GM23338 (cell line): Measurements from ENCODE around the gene CD7. TPM values are rescaled to one million over a fixed set of nuclear protein-coding genes. Genes with fewer than 3 reads are reported as not detected.

Experiments used
- ATAC-seq: fragments of 200-7000 bp; cut with Tn5 transposase; 3 replicates; pipeline ENCODE4 v1.9.1; 2020
- DNase-seq: peaks from one replicate; pipeline ENCODE4 v3.0.0-alpha.2; 2015; ENCODE audit warnings: low spot score
- H2AFZ ChIP-seq: fragments of 200-600 bp; sonication (generic); 2 replicates; pipeline ENCODE4 v1.8.0; 2016; ENCODE audit warnings: antibody characterized with exemption, mild to moderate bottlenecking, moderate library complexity
- H3F3A ChIP-seq: fragments of 200-600 bp; sonication (generic); replicated peaks from 2 replicates; pipeline ENCODE4 v1.8.0; 2017; ENCODE audit warnings: antibody characterized with exemption, mixed run types, low read depth
- H3K27ac ChIP-seq: fragments of 200-600 bp; sonication (generic); 2 replicates; pipeline ENCODE4 v1.6.1; 2016; ENCODE audit warnings: low read depth
- H3K27me3 ChIP-seq: fragments of 200-600 bp; sonication (generic); 2 replicates; pipeline ENCODE4 v1.8.0; 2016; ENCODE audit warnings: mild to moderate bottlenecking, mixed run types, moderate library complexity; ENCODE audit not compliant: insufficient read depth
- H3K36me3 ChIP-seq: fragments of 200-600 bp; sonication (generic); 2 replicates; pipeline ENCODE4 v1.8.0; 2016; ENCODE audit warnings: mild to moderate bottlenecking; ENCODE audit not compliant: insufficient read depth
- H3K4me1 ChIP-seq: fragments of 200-600 bp; sonication (generic); 2 replicates; pipeline ENCODE4 v1.8.0; 2016; ENCODE audit warnings: mild to moderate bottlenecking, moderate library complexity; ENCODE audit not compliant: insufficient read depth
- H3K4me2 ChIP-seq: fragments of 200-600 bp; sonication (generic); 2 replicates; pipeline ENCODE4 v1.7.1; 2017; ENCODE audit warnings: mixed run types
- H3K4me3 ChIP-seq: fragments of 200-600 bp; sonication (generic); 2 replicates; pipeline ENCODE4 v1.6.1; 2016; ENCODE audit warnings: mixed run types
- H3K79me2 ChIP-seq: fragments of 200-600 bp; sonication (generic); replicated peaks from 2 replicates; pipeline ENCODE4 v1.8.0; 2017; ENCODE audit warnings: mild to moderate bottlenecking; ENCODE audit not compliant: insufficient read depth
- H3K9me2 ChIP-seq: fragments of 200-600 bp; sonication (generic); 2 replicates; pipeline ENCODE4 v1.8.0; 2017; ENCODE audit not compliant: insufficient read depth
- H4K20me1 ChIP-seq: fragments of 200-600 bp; sonication (generic); replicated peaks from 2 replicates; pipeline ENCODE4 v1.8.0; 2017; ENCODE audit warnings: mild to moderate bottlenecking; ENCODE audit not compliant: insufficient read depth
- H3K27ac Mint-ChIP-seq: 2 replicates; pipeline ENCODE4 v1.8.0; 2020; ENCODE audit warnings: inconsistent platforms, mild to moderate bottlenecking, moderate library complexity, mixed read lengths
- H3K27me3 Mint-ChIP-seq: 3 replicates; pipeline ENCODE4 v1.8.0; 2022; ENCODE audit warnings: low read depth, mild to moderate bottlenecking, moderate library complexity, mixed read lengths, inconsistent platforms; ENCODE audit not compliant: insufficient read depth, poor library complexity
- H3K36me3 Mint-ChIP-seq: 3 replicates; pipeline ENCODE4 v1.8.0; 2021; ENCODE audit warnings: low read depth, mild to moderate bottlenecking, inconsistent platforms, moderate library complexity, mixed read lengths
- H3K4me1 Mint-ChIP-seq: 3 replicates; pipeline ENCODE4 v1.8.0; 2020; ENCODE audit warnings: mild to moderate bottlenecking, inconsistent platforms, mixed read lengths
- H3K4me3 Mint-ChIP-seq: 3 replicates; pipeline ENCODE4 v1.8.0; 2021; ENCODE audit warnings: moderate library complexity, mild to moderate bottlenecking, inconsistent platforms, mixed read lengths
- H3K9me3 Mint-ChIP-seq: 3 replicates; pipeline ENCODE4 v1.8.0; 2020; ENCODE audit warnings: moderate library complexity, mild to moderate bottlenecking, inconsistent platforms, mixed read lengths
- EZH2 ChIP-seq: fragments of 200-600 bp; sonication (generic); IDR thresholded peaks from one replicate; pipeline ENCODE4 v1.8.0; 2017; ENCODE audit warnings: antibody characterized with exemption, mild to moderate bottlenecking, low read depth; ENCODE audit not compliant: unreplicated experiment
- polyA plus RNA-seq: library from polyadenylated mRNA; unstranded; fragments of >200 nt; fragmentation: Nextera tagmentation; extraction: Ambion mirVana; gene quantifications from 2 replicates; pipeline ENCODE4 v1.2.1, GENCODE V29; 2016
- total RNA-seq: library from RNA; depleted of rRNA; stranded (reverse); fragments of >200 nt; shearing (Covaris generic); gene quantifications from 2 replicates; pipeline ENCODE4 v1.2.3, GENCODE V29; 2014
- TF ChIP-seq, protein P1 (sequence below): IDR thresholded peaks from one replicate; pipeline ENCODE4 v1.6.1; 2018; ENCODE audit warnings: antibody characterized with exemption; ENCODE audit not compliant: unreplicated experiment
- TF ChIP-seq, protein P2 (sequence below), 2 experiments: fragments of 200-600 bp in 1 of 2; sonication (generic) in 1 of 2; conservative IDR thresholded peaks; 2 replicates each; pipeline versions ENCODE4 v1.5.1 to v1.6.1; 2016 to 2017; ENCODE audit warnings: antibody characterized with exemption in 2 of 2, low read depth in 2 of 2, mild to moderate bottlenecking in 2 of 2, moderate library complexity in 1 of 2
- TF ChIP-seq, protein P3 (sequence below): fragments of 250-450 bp; sonication (Bioruptor Pico); IDR thresholded peaks from 2 replicates; pipeline ENCODE4 v1.5.0; 2020; ENCODE audit warnings: mild to moderate bottlenecking, moderate library complexity

The CD7 gene
- total and polyA plus RNA-seq, 2 experiments from 2014 or later = 0.42 to 0.44 TPM

GRCh38 chr17:82351713-82352488 lies 34.5 kb upstream of the CD7 start:
- H3K4me3 ChIP-seq = no peak overlapping the region
- H3F3A ChIP-seq = no peaks in the 10 kb centered on the region
- no peak overlapping the region for H3K27ac Mint-ChIP-seq
- DNase-seq (peak; percentile 97), ATAC-seq (peak; percentile 95)
- H3K4me1 Mint-ChIP-seq = peaks cover 5% of the 10 kb centered on the region
- H3K9me2 ChIP-seq = no peaks in the 10 kb centered on the region
- H3K9me3 Mint-ChIP-seq = no peaks in the 10 kb centered on the region
- H3K79me2 ChIP-seq = no peaks in the 10 kb centered on the region
- H3K36me3 Mint-ChIP-seq = no peaks in the 10 kb centered on the region
- no peak overlapping the region for H3K4me3 Mint-ChIP-seq
- H3K36me3 ChIP-seq = no peaks in the 10 kb centered on the region
- H3K4me1 ChIP-seq = no peaks in the 10 kb centered on the region
- H4K20me1 ChIP-seq = no peaks in the 10 kb centered on the region
- peak overlapping the region; percentile 84; the same call in 1 of the 2 replicates for H2AFZ ChIP-seq
- TF ChIP-seq, protein P1, sequence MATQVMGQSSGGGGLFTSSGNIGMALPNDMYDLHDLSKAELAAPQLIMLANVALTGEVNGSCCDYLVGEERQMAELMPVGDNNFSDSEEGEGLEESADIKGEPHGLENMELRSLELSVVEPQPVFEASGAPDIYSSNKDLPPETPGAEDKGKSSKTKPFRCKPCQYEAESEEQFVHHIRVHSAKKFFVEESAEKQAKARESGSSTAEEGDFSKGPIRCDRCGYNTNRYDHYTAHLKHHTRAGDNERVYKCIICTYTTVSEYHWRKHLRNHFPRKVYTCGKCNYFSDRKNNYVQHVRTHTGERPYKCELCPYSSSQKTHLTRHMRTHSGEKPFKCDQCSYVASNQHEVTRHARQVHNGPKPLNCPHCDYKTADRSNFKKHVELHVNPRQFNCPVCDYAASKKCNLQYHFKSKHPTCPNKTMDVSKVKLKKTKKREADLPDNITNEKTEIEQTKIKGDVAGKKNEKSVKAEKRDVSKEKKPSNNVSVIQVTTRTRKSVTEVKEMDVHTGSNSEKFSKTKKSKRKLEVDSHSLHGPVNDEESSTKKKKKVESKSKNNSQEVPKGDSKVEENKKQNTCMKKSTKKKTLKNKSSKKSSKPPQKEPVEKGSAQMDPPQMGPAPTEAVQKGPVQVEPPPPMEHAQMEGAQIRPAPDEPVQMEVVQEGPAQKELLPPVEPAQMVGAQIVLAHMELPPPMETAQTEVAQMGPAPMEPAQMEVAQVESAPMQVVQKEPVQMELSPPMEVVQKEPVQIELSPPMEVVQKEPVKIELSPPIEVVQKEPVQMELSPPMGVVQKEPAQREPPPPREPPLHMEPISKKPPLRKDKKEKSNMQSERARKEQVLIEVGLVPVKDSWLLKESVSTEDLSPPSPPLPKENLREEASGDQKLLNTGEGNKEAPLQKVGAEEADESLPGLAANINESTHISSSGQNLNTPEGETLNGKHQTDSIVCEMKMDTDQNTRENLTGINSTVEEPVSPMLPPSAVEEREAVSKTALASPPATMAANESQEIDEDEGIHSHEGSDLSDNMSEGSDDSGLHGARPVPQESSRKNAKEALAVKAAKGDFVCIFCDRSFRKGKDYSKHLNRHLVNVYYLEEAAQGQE = peak; percentile 35
- TF ChIP-seq, protein P2, sequence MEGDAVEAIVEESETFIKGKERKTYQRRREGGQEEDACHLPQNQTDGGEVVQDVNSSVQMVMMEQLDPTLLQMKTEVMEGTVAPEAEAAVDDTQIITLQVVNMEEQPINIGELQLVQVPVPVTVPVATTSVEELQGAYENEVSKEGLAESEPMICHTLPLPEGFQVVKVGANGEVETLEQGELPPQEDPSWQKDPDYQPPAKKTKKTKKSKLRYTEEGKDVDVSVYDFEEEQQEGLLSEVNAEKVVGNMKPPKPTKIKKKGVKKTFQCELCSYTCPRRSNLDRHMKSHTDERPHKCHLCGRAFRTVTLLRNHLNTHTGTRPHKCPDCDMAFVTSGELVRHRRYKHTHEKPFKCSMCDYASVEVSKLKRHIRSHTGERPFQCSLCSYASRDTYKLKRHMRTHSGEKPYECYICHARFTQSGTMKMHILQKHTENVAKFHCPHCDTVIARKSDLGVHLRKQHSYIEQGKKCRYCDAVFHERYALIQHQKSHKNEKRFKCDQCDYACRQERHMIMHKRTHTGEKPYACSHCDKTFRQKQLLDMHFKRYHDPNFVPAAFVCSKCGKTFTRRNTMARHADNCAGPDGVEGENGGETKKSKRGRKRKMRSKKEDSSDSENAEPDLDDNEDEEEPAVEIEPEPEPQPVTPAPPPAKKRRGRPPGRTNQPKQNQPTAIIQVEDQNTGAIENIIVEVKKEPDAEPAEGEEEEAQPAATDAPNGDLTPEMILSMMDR (conservative IDR thresholded peaks at IDR 0.05; ENCODE audit: low read depth in 2 of 2) = peak; percentile 88 to 94
- no peak for TF ChIP-seq EZH2
- TF ChIP-seq, protein P3, sequence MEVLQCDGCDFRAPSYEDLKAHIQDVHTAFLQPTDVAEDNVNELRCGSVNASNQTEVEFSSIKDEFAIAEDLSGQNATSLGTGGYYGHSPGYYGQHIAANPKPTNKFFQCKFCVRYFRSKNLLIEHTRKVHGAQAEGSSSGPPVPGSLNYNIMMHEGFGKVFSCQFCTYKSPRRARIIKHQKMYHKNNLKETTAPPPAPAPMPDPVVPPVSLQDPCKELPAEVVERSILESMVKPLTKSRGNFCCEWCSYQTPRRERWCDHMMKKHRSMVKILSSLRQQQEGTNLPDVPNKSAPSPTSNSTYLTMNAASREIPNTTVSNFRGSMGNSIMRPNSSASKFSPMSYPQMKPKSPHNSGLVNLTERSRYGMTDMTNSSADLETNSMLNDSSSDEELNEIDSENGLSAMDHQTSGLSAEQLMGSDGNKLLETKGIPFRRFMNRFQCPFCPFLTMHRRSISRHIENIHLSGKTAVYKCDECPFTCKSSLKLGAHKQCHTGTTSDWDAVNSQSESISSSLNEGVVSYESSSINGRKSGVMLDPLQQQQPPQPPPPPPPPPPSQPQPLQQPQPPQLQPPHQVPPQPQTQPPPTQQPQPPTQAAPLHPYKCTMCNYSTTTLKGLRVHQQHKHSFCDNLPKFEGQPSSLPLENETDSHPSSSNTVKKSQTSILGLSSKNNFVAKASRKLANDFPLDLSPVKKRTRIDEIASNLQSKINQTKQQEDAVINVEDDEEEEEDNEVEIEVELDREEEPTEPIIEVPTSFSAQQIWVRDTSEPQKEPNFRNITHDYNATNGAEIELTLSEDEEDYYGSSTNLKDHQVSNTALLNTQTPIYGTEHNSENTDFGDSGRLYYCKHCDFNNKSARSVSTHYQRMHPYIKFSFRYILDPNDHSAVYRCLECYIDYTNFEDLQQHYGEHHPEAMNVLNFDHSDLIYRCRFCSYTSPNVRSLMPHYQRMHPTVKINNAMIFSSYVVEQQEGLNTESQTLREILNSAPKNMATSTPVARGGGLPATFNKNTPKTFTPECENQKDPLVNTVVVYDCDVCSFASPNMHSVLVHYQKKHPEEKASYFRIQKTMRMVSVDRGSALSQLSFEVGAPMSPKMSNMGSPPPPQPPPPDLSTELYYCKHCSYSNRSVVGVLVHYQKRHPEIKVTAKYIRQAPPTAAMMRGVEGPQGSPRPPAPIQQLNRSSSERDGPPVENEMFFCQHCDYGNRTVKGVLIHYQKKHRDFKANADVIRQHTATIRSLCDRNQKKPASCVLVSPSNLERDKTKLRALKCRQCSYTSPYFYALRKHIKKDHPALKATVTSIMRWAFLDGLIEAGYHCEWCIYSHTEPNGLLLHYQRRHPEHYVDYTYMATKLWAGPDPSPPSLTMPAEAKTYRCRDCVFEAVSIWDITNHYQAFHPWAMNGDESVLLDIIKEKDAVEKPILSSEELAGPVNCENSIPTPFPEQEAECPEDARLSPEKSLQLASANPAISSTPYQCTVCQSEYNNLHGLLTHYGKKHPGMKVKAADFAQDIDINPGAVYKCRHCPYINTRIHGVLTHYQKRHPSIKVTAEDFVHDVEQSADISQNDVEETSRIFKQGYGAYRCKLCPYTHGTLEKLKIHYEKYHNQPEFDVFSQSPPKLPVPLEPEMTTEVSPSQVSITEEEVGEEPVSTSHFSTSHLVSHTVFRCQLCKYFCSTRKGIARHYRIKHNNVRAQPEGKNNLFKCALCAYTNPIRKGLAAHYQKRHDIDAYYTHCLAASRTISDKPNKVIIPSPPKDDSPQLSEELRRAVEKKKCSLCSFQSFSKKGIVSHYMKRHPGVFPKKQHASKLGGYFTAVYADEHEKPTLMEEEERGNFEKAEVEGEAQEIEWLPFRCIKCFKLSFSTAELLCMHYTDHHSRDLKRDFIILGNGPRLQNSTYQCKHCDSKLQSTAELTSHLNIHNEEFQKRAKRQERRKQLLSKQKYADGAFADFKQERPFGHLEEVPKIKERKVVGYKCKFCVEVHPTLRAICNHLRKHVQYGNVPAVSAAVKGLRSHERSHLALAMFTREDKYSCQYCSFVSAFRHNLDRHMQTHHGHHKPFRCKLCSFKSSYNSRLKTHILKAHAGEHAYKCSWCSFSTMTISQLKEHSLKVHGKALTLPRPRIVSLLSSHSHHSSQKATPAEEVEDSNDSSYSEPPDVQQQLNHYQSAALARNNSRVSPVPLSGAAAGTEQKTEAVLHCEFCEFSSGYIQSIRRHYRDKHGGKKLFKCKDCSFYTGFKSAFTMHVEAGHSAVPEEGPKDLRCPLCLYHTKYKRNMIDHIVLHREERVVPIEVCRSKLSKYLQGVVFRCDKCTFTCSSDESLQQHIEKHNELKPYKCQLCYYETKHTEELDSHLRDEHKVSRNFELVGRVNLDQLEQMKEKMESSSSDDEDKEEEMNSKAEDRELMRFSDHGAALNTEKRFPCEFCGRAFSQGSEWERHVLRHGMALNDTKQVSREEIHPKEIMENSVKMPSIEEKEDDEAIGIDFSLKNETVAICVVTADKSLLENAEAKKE (CRISPR knock-in tag) = no peak
- peaks cover 11% of the 10 kb centered on the region for H3K27me3 Mint-ChIP-seq
- no peak overlapping the region for H3K27ac ChIP-seq
- H3K4me2 ChIP-seq = no peak overlapping the region
- no peaks in the 10 kb centered on the region for H3K27me3 ChIP-seq
